Activated CD8-positive, alpha-beta memory T cell treated with anti-CD3 and anti-CD28 coated beads for 1 hour (primary cell): ENCODE results near the gene ARL13A.
"Not testable (repeated sequence)": the region's sequence is repeated elsewhere in the genome, so short reads cannot be mapped to it uniquely, and the experiment has no call there.

Experiments
- DNase-seq, 2 donors: peaks; one replicate each; pipeline ENCODE4 v3.0.0-alpha.2; 2020; ENCODE audit warnings: low read depth in 1 of 2; ENCODE audit errors: extremely low read depth in 1 of 2

Gene ARL13A

DNA sequence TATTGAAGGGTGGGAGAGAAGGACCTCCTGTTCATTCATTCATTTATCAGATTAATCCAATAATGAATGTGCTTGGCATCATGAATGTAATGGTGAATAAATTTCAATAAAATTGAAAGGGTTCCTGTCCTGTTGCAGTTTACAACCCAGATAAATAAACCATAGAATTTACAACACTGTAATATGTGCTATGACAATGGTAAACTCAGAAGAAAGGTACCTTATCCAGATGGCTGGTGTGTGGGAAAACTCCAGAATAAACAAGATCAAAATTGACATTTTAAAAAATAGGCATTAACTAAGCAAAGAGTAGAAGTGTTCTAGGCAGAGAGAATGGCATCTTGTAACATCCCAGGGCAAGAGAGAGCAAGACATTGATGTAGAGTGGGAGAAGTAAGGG is 15.3 kb downstream of the ARL13A start:
- DNase-seq: no peak

DNA sequence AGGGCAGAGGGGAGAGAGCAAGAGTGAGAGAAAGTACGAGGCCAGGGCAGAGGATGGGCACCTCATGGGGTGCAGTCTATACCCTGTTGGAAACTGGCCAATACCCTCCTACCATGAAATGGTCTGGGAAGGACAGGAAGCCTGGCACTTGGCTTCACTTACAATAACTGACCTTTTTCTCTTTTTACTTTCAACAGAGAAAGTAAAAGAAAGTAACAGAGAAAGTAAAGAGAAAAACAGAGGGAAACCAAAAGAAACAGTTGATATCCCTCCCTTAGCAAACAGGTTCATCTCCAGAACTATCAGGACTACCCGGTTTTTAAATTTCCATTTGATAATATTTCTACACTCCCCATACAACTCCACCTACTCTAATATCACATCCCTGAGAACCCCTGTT is 20.6 kb downstream of the ARL13A start:
- DNase-seq: no peak

DNA sequence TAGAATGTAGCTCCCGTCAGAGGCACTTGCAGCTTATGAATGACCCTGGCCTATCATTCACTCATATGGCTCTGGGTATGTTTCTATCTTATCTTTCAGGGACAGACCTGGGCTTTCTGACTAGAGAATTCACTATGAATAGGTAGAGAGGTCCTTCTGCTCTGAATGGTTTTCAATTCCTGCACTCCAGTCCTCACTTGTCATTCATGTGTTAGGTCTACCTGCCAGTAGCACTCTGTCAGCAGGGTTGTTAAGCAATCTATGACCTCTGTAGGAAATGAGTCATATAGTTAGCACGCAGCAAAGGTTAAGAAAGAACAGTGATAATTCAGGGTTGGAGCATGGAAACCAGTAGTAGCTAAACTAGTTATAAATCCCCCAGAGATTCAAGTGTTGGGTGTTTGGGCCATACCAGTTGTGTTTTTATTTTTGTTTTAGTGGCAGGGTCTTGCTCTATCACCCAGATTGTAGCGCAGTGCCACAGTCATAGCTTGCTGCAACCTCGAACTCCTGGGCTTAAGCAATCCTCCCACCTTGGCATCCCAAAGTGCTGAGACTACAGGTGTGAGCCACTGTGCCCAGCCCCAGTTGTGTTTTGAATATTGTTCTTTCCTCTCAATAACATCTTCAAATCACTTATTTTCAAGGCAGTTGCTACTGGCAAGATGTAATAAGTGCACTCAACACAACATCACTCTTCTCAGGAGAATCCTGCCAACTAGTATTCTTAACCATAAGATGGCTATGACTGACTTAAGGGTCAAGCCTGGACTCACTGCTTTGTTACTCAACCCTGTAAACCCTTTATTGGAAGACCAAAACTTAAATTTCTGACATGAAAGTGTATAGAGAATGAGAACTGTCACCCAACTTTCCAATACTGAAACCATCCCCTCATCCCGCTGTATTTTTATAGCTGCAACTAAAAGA is 25.1 kb downstream of the ARL13A start:
- no peak for DNase-seq

GRCh38 chrX:100995469-100995868 is 26.0 kb downstream of the ARL13A start:
- no peak for DNase-seq

DNA sequence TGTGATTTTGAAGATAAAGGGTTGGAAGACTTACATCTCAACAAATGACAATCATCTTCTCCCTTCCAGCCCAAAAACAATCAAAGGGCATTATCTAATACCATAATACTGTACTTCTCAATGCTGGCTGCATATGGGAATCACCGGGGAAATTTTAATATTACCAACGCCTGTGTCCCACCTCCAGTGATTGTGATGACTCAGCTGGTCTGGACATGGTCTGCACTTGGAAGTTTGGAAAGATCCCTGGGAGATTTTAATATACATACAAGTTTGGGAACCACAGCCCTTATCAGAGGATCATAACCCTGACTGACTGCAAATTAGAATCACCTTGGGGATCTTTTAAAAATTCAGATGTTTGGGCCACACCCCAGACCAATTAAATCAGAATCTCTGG is 29.9 kb downstream of the ARL13A start:
- no peak for DNase-seq

GRCh38 chrX:101009090-101009489 is 39.6 kb downstream of the ARL13A start:
- no peak for DNase-seq

DNA sequence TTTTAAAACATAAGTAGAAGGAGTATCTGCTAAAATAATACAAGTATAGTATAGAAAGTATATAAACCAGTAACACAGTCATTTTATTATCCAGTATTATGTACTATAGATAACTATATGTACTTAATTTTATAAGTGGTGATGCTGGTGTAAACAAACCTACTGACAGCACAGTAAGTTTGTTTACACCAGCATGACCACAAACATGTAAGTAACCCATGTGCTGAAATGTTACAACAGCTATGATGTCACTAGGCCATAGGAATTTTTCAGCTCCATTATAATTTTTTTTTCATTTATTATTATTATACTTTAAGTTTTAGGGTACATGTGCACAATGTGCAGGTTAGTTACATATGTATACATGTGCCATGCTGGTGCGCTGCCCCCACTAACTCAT is 42.5 kb downstream of the ARL13A start:
- DNase-seq: not testable (repeated sequence)

DNA sequence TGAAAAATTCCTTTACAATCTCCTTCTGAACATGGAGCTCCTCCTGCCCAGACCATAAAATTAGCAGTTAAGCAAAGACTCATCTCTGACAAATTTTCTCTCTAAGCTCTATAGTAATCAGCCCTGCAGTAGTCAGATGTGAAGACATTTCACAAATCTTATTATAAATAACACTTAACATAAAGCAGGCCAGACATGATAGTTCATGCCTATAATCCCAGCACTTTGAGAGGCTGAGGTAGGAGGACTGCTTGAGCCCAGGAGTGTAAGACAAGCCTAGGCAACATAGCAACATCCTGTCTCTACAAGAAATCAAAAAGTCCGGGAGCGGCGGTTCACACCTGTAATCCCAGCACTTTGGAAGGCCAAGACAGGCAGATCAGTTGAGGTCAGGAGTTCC is 52.5 kb downstream of the ARL13A start:
- no peak for DNase-seq

GRCh38 chrX:101025126-101025525 is 55.6 kb downstream of the ARL13A start:
- no peak for DNase-seq

- no peak for DNase-seq
Observed at GRCh38 chrX:101028562-101028961, 59.1 kb downstream of the ARL13A start.

DNA sequence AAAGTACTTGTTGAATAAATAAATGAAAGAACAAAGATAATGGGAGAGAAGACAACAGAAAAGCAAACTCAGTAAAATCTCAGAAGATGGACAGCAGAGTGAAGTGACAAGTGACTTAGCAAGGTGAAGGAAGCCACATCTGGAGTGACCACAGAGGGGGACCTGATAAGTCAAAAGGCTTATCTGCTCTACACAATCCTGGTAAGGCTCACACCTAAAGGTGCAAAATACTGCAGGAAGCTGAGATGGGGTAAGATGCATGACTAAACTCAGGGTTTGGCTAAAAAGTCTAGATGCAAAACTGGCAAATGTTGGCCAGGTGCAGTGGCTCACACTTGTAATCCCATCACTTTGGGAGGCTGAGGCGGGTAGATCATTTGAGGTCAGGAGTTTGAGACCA is 60.2 kb downstream of the ARL13A start:
- DNase-seq: no peak

GRCh38 chrX:101037231-101037630 is 67.7 kb downstream of the ARL13A start:
- DNase-seq: no peak

- DNase-seq: no peak
Observed at GRCh38 chrX:101040197-101040596, 70.7 kb downstream of the ARL13A start.
